ENCODE measurements around the gene S100A9. TPM values are rescaled to one million over a fixed set of nuclear protein-coding genes. Genes with fewer than 3 reads are reported as not detected.

S100A9 gene
- total and polyA plus RNA-seq, 7 donors: 26.4 to 111 (median 51.1) TPM

GRCh38 chr1:153339802-153340201, 17.9 kb upstream of the S100A9 start:
- no peak for DNase-seq
- Histone ChIP-seq H3K27ac (no peak overlapping the region), H3K9me3 (no peaks in the 10 kb centered on the region), H3K36me3 (ENCODE audit: insufficient read depth in 1 of 2, low read depth in 1 of 2) (no peaks in the 10 kb centered on the region), H3K4me3 (no peak overlapping the region), H3K4me1 (no peaks in the 10 kb centered on the region), H3K27me3 (ENCODE audit: insufficient read depth in 3 of 3, low read length in 2 of 3) (peaks cover 0 to 24% (median 0%) of the 10 kb centered on the region in 3 donors)
- 70 to 74% (median 73%) methylated on average over 6 of the region's 6 CpGs for WGBS, 3 donors
- no peak for ATAC-seq
- TF ChIP-seq CTCF (IDR thresholded peaks at IDR 0.05): no peak
- intact Hi-C loops (cut with DNase I): no loop called here

GRCh38 chr1:153340356-153340755, 17.3 kb upstream of the S100A9 start:
- H3K4me3 ChIP-seq: no peak overlapping the region
- DNase-seq: no peak
- TF ChIP-seq CTCF (IDR thresholded peaks at IDR 0.05): no peak
- intact Hi-C loops (cut with DNase I): no loop called here
- H3K9me3 ChIP-seq: no peaks in the 10 kb centered on the region
- no peak for ATAC-seq
- no peaks in the 10 kb centered on the region for H3K4me1 ChIP-seq
- H3K27me3 ChIP-seq (ENCODE audit: insufficient read depth in 3 of 3, low read length in 2 of 3): peaks cover 0 to 27% (median 0%) of the 10 kb centered on the region in 3 donors
- H3K36me3 ChIP-seq (ENCODE audit: insufficient read depth in 1 of 2, low read depth in 1 of 2): no peaks in the 10 kb centered on the region
- no peak overlapping the region for H3K27ac ChIP-seq
- WGBS, 3 donors: 80 to 86% (median 84%) methylated on average over 10 of the region's 10 CpGs

- H3K4me3 ChIP-seq: no peak overlapping the region
- no peaks in the 10 kb centered on the region for H3K9me3 ChIP-seq
- DNase-seq (no peak), ATAC-seq (no peak)
- H3K4me1 ChIP-seq: no peaks in the 10 kb centered on the region
- H3K36me3 ChIP-seq (ENCODE audit: insufficient read depth in 1 of 2, low read depth in 1 of 2): no peaks in the 10 kb centered on the region
- TF ChIP-seq CTCF (IDR thresholded peaks at IDR 0.05): no peak
- peaks cover 0 to 39% (median 0%) of the 10 kb centered on the region in 3 donors for H3K27me3 ChIP-seq (ENCODE audit: insufficient read depth in 3 of 3, low read length in 2 of 3)
- 80 to 87% (median 87%) methylated on average over 4 of the region's 4 CpGs for WGBS, 3 donors
- intact Hi-C loops (cut with DNase I): no loop called here
- H3K27ac ChIP-seq: no peak overlapping the region
These were observed 16.2 kb upstream of the S100A9 start for GRCh38 chr1:153341431-153341934.

- ATAC-seq: no peak
- peaks cover 0 to 43% (median 0%) of the 10 kb centered on the region in 3 donors for H3K27me3 ChIP-seq (ENCODE audit: insufficient read depth in 3 of 3, low read length in 2 of 3)
- H3K27ac ChIP-seq: no peak overlapping the region
- no peaks in the 10 kb centered on the region for H3K4me1 ChIP-seq
- no peak overlapping the region for H3K4me3 ChIP-seq
- 67 to 84% (median 67%) methylated on average over 3 of the region's 3 CpGs for WGBS, 3 donors
- intact Hi-C loops (cut with DNase I): no loop called here
- no peak for DNase-seq
- H3K9me3 ChIP-seq: no peaks in the 10 kb centered on the region
- no peak for TF ChIP-seq CTCF (IDR thresholded peaks at IDR 0.05)
- H3K36me3 ChIP-seq (ENCODE audit: insufficient read depth in 1 of 2, low read depth in 1 of 2): no peaks in the 10 kb centered on the region
These were observed 15.5 kb upstream of the S100A9 start for GRCh38 chr1:153342178-153342577.

- intact Hi-C loops (cut with DNase I): no loop called here
- DNase-seq: no peak
- no peaks in the 10 kb centered on the region for H3K9me3 ChIP-seq
- H3K27me3 ChIP-seq (ENCODE audit: insufficient read depth in 3 of 3, low read length in 2 of 3): peaks cover 0 to 40% (median 0%) of the 10 kb centered on the region in 3 donors
- no peak overlapping the region for H3K4me3 ChIP-seq
- H3K27ac ChIP-seq: no peak overlapping the region
- no peak for TF ChIP-seq CTCF (IDR thresholded peaks at IDR 0.05)
- H3K4me1 ChIP-seq: no peaks in the 10 kb centered on the region
- no peaks in the 10 kb centered on the region for H3K36me3 ChIP-seq (ENCODE audit: insufficient read depth in 1 of 2, low read depth in 1 of 2)
- 37 to 51% (median 42%) methylated on average over 5 of the region's 5 CpGs for WGBS, 3 donors
- no peak for ATAC-seq
These were observed 14.5 kb upstream of the S100A9 start for GRCh38 chr1:153343040-153343681.
